Heart left ventricle (tissue), 13 donors: ENCODE data around the gene TOX2.

ENCODE experiments used
- POLR2A ChIP-seq, 2 donors: fragments of 450-650 bp; IDR thresholded peaks; one replicate each; pipeline ENCODE4 v1.6.1; 2017; ENCODE audit warnings: antibody characterized with exemption in 2 of 2, mild to moderate bottlenecking in 2 of 2, moderate library complexity in 2 of 2
- TF ChIP-seq, protein P1 (sequence below), 12 donors: fragments of 200-600 bp; sonication (generic) in 4 of 12; IDR thresholded peaks; one replicate each; pipeline versions ENCODE4 v1.5.0 to v1.8.0; 2018 to 2022; ENCODE audit warnings: antibody characterized with exemption in 12 of 12, mild to moderate bottlenecking in 5 of 12
- donor health status: ischemic (EF 13 %, LVEDD 7.1; RV severe dilation, severe dysfunction).
- donor health status: DM: no; HTN: yes; CAD: no.
- donor health status: DM: no; HTN: no; CAD: no.
- donor health status: ischemic (EF 25% LVEDD 6.9; RV normal size, moderate dysfunction).
- donor health status: ischemic (EF 25% LVEDD 5.7; RV mildly dilated, moderate dysfunction).
- donor health status: ischemic (EF 35%, LVEDD 5.7; RV mildly dilated, moderate dysfunction).
- donor health status: nonischemic (EF 11% LVEDD 7.7; RV severe dilation, severe dysfunction).
- donor health status: DM: yes; HTN: yes; CAD: no.
- donor health status: PGD.
- donor health status: ischemic (EF 29% LVEDD 5.4; RV normal size, mild dysfunction).
- donor health status: nonischemic (EF 23%, LVEDD 6.1; RV moderate dilation, normal function).

DNA sequence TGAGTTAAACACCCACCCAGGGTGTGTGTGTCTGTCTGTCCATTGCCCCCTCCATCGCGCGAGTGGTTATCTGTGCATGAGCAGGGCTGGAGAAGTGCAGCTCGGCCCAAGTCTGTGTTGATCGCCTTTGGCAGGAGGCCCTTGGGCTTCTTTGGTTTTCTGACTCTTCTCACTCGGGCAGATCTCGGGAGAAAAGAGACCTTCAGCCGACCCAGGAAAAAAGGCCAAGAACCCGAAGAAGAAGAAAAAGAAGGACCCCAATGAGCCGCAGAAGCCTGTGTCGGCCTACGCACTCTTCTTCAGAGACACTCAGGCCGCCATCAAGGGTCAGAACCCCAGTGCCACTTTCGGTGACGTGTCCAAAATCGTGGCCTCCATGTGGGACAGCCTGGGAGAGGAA, 139.5 kb downstream of the TOX2 start:
- TF ChIP-seq, protein P1, sequence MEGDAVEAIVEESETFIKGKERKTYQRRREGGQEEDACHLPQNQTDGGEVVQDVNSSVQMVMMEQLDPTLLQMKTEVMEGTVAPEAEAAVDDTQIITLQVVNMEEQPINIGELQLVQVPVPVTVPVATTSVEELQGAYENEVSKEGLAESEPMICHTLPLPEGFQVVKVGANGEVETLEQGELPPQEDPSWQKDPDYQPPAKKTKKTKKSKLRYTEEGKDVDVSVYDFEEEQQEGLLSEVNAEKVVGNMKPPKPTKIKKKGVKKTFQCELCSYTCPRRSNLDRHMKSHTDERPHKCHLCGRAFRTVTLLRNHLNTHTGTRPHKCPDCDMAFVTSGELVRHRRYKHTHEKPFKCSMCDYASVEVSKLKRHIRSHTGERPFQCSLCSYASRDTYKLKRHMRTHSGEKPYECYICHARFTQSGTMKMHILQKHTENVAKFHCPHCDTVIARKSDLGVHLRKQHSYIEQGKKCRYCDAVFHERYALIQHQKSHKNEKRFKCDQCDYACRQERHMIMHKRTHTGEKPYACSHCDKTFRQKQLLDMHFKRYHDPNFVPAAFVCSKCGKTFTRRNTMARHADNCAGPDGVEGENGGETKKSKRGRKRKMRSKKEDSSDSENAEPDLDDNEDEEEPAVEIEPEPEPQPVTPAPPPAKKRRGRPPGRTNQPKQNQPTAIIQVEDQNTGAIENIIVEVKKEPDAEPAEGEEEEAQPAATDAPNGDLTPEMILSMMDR (IDR thresholded peaks at IDR 0.05) = no peak
- TF ChIP-seq POLR2A (IDR thresholded peaks at IDR 0.05) = no peak
